GM12875 (cell line): Measurements from ENCODE around the gene HRC.
A peak's percentile ranks its signal among the peaks of the same experiment; 100 is the strongest.
"Not testable (repeated sequence)": the region's sequence is repeated elsewhere in the genome, so short reads cannot be mapped to it uniquely, and the experiment has no call there.

Experiments
- H3K4me3 ChIP-seq: one replicate; pipeline ENCODE4 v1.5.1; 2011; ENCODE audit warnings: low read depth, low read length, control low read depth
- CTCF ChIP-seq: IDR thresholded peaks from 2 replicates; pipeline ENCODE4 v1.5.1; 2011; ENCODE audit warnings: low read depth, mild to moderate bottlenecking, control low read depth, inconsistent platforms, low read length, moderate library complexity, borderline replicate concordance; ENCODE audit not compliant: insufficient read depth

HRC gene

GRCh38 chr19:49126575-49126974 lies 28.6 kb downstream of the HRC start:
- TF ChIP-seq CTCF, result no peak
- H3K4me3 ChIP-seq, result no peak overlapping the region

GRCh38 chr19:49125025-49125731 lies 30.0 kb downstream of the HRC start:
- TF ChIP-seq CTCF, result no peak
- H3K4me3 ChIP-seq, result no peak overlapping the region

GRCh38 chr19:49123285-49123684 lies 31.9 kb downstream of the HRC start:
- not testable (repeated sequence) for H3K4me3 ChIP-seq

GRCh38 chr19:49121841-49122240 lies 33.4 kb downstream of the HRC start:
- not testable (repeated sequence) for H3K4me3 ChIP-seq

- TF ChIP-seq CTCF, result no peak
- no peak overlapping the region for H3K4me3 ChIP-seq
Observed at GRCh38 chr19:49120868-49121267, 34.3 kb downstream of the HRC start.

- H3K4me3 ChIP-seq, result no peak overlapping the region
- TF ChIP-seq CTCF, result no peak
Observed at GRCh38 chr19:49120325-49120683, 34.9 kb downstream of the HRC start.

- H3K4me3 ChIP-seq, result peak within 1 kb of the TSS; percentile 71
- no peak for TF ChIP-seq CTCF
Observed at GRCh38 chr19:49119411-49120324, 35.5 kb downstream of the HRC start, which contains the start of gene PPFIA3. PPFIA3 (plus strand) TSS chr19:49119544; CDS start chr19:49127874, 8,330 bp downstream.

- 0 out of 2 replicates have a peak, but pooled peaks have one; percentile 5 for TF ChIP-seq CTCF
Observed at GRCh38 chr19:49118565-49119410, 36.4 kb downstream of the HRC start, which contains the start of gene C19orf73. C19orf73 (minus strand) TSS chr19:49119143; CDS start chr19:49119022, 121 bp downstream.

More at GRCh38 chr19:49118565-49119410, 36.4 kb downstream of the HRC start, which contains the start of gene C19orf73:
- H3K4me3 ChIP-seq, result peak within 1 kb of the TSS; percentile 71
